HG03469 (cell line): ENCODE results near the gene TBC1D32.
"Not testable (repeated sequence)": the region's sequence is repeated elsewhere in the genome, so short reads cannot be mapped to it uniquely, and the experiment has no call there.

Experiments
- ATAC-seq: cut with Tn5 transposase; IDR thresholded peaks from one replicate; pipeline ENCODE4 v1.9.1; 2021; ENCODE audit warnings: mild to moderate bottlenecking, moderate library complexity, moderate number of reproducible peaks; ENCODE audit not compliant: unreplicated experiment

TBC1D32 gene

DNA sequence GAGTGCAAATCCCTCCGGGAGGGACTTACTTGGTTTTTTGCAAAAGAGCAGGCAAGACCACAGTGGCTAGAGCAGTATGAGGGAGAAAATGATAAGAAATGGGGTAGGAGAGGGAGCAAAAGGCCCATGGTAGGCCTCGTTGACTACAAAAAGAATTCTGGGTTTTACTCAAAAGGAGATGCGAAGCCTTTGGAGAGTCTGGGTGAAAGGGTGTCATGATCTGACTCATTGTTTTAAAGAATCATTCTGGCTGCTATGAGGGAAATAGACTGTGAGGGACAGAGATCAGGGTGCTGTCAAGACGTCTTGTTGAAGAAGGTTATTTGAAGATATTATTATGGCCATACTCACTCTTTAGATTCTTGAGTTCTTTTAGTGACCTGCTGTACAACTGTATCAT, 13.0 kb downstream of the TBC1D32 start:
- ATAC-seq = no peak

DNA sequence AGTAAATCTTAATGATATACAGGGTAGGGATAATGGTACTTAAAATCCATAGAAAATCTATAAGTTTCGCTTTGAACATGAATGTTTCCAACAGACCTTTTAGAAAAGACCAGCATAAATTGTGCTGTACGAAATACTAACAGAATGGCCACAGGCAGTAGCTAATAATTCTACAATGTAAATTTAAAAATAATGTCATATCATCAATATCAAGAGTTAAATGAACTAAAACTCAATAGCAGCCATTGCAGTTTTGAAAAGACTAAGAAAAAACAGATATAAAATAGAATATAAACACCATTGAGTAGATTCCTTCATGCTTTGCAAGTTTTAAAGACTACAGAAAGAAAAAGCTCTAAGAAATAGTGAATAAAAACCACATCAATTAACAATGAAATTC, 14.7 kb downstream of the TBC1D32 start:
- no peak for ATAC-seq

- ATAC-seq = no peak
These were observed 15.1 kb downstream of the TBC1D32 start for GRCh38 chr6:121319112-121319553.

- no peak for ATAC-seq
These were observed 19.7 kb downstream of the TBC1D32 start for GRCh38 chr6:121314381-121315112.

DNA sequence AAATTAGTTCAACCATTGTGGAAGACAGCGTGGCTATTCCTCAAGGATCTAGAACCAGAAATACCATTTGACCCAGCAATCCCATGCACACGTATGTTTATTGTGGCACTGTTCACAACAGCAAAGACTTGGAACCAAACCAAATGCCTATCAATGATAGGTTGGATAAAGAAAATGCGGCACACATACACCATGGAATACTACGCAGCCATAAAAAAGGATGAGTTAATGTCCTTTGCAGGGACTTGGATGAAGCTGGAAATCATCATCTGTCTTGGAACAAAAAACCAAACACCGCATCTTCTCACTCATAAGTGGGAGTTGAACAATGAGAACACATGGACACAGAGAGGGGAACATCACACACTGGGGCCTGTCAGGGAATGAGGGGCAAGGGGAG, 22.5 kb downstream of the TBC1D32 start:
- not testable (repeated sequence) for ATAC-seq

- no peak for ATAC-seq
These were observed 23.8 kb downstream of the TBC1D32 start for GRCh38 chr6:121310495-121310894.

- ATAC-seq = no peak
These were observed 24.4 kb downstream of the TBC1D32 start for GRCh38 chr6:121309768-121310469.

GRCh38 chr6:121305957-121306607, 28.2 kb downstream of the TBC1D32 start:
- ATAC-seq = peak; percentile 88

DNA sequence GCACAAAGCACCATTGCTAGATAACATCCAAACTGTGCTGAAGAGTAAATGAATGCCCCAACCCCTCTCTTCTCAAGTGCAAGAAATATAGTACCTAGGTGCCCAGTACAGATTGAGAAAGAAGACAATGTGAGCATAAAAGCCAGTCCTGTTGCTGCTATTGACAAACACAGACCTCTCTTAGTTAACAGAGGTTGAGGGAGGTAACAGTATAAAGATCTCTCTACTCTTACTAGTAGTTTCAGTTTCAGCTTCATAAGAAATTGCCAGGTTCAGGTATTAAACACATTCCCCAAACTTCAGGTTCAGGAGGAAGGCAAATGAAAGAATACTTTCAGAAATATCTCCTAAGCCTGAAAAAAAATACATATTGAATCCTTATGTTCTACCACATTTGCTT, 31.4 kb downstream of the TBC1D32 start:
- ATAC-seq = no peak

DNA sequence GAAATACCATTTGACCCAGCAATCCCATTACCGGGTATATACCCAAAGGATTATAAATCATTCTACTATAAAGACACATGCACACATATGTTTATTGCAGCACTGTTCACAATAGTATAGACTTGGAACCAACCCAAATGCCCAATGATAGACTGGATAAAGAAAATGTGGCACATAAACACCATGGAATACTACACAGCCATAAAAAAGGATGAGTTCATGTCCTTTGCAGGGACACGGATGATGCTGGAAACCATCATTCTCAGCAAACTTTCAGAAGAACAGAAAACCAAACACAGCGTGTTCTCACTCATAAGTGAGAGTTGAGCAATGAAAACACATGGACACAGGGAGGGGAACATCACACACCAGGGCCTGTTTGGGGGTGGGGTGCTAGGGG, 33.1 kb downstream of the TBC1D32 start:
- not testable (repeated sequence) for ATAC-seq

DNA sequence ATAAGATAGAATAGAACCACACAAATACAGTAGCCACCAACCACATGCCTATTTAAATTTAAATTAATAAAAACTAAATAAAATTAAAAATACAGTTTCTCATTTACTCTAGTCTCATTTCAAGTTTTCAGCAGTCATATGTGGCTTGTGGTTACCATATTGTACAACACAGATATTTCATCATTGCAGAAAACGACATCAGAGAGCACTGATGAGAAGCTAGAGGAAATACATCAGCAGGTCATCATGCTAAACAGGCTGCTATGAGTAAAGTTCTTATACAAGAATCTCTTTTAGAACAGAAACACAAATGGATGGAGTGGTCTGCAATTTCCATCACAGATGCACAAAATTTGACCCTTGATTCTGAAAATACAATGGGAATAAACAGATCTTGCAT, 36.6 kb downstream of the TBC1D32 start:
- no peak for ATAC-seq

GRCh38 chr6:121285041-121285440, 49.2 kb downstream of the TBC1D32 start:
- no peak for ATAC-seq

GRCh38 chr6:121274666-121275295, 59.5 kb downstream of the TBC1D32 start:
- ATAC-seq = no peak

- no peak for ATAC-seq
These were observed 70.5 kb downstream of the TBC1D32 start for GRCh38 chr6:121263742-121264141.

- no peak for ATAC-seq
These were observed 73.6 kb downstream of the TBC1D32 start for GRCh38 chr6:121260651-121261102.

- ATAC-seq = peak; percentile 56
These were observed 86.9 kb downstream of the TBC1D32 start for GRCh38 chr6:121247386-121247785.

- no peak for ATAC-seq
These were observed 91.9 kb downstream of the TBC1D32 start for GRCh38 chr6:121242386-121242785.

DNA sequence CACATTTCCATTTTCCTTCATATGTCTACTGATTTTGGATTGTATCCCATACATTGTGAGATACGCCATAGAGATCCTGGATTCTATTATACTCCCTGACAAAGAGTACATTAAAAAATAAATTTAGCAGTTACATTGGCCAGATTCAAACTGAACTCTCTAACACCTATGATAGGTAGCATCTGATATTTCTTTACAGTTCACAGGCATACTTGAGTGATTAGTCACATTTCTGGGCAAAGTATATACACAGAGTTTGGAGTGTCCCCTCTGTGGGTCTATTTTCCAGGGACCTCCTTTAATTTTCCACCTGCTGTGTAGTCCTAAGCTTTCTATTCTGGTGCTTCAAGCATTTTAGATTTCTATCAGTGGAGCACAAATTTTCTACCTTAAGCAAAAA, 96.4 kb downstream of the TBC1D32 start:
- ATAC-seq = no peak

GRCh38 chr6:121236984-121237383, 97.3 kb downstream of the TBC1D32 start:
- no peak for ATAC-seq

DNA sequence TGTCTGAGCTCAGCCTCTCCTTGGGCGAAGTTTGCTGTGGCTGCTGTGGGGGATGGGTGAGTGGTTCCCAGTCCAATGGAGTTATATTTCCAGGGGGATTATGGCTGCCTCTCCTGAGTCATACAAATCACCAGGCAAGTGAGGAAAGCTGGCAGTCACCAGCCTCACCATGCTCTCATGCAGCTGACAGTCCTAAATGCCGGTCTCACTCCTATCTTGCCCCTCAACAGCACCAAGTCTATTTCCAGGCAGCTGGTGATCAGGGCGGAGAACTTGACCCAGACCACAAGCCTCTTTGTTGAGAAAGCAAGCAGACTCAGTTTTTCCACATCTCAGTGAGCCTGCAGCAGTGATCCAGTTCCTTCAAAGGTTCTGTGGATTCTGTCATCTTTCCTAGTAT, 98.9 kb downstream of the TBC1D32 start:
- ATAC-seq = no peak

DNA sequence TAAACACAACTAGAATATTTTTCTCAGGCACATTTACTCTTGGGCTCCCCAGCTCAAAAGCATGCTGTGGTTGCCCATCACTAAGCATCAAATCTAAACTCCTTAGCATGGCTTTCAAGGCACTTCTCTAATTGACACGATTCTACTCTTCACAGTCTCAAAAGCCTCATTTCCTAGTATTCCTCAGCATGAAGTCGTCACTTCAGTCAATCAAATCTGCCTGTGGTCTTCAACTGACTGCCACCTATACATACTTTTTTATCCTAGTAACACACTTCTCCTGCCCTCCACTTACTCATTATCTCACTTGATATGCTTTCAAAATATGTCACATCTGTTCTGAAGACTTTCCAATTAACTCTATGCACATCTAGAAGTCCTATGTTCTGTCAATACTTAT, 110.3 kb downstream of the TBC1D32 start:
- no peak for ATAC-seq
